GM10266 (cell line): ENCODE measurements around the gene PYROXD2.

Experiments used
- DNase-seq: peaks from one replicate; pipeline ENCODE4 v3.0.0; 2012; ENCODE audit errors: extremely low spot score
- CTCF ChIP-seq: IDR thresholded peaks from 2 replicates; pipeline ENCODE4 v1.5.1; 2012; ENCODE audit warnings: mild to moderate bottlenecking, low read depth; ENCODE audit not compliant: control insufficient read depth, insufficient read depth; ENCODE audit errors: missing control alignments

PYROXD2 gene

GRCh38 chr10:98400482-98400881 lies 14.5 kb downstream of the PYROXD2 start:
- no peak for DNase-seq
- no peak for TF ChIP-seq CTCF

- DNase-seq, result no peak
- no peak for TF ChIP-seq CTCF
Observed at GRCh38 chr10:98399784-98400183, 15.2 kb downstream of the PYROXD2 start.

GRCh38 chr10:98397089-98397600 lies 17.8 kb downstream of the PYROXD2 start:
- no peak for TF ChIP-seq CTCF
- no peak for DNase-seq

- no peak for DNase-seq
Observed at GRCh38 chr10:98396096-98397063, 18.6 kb downstream of the PYROXD2 start.

GRCh38 chr10:98394851-98395440 lies 20.0 kb downstream of the PYROXD2 start:
- no peak for DNase-seq
- no peak for TF ChIP-seq CTCF

More at GRCh38 chr10:98396096-98397063, 18.6 kb downstream of the PYROXD2 start:
- no peak for TF ChIP-seq CTCF

GRCh38 chr10:98391578-98391991 lies 23.4 kb downstream of the PYROXD2 start:
- no peak for DNase-seq
- TF ChIP-seq CTCF, result no peak

- no peak for TF ChIP-seq CTCF
Observed at GRCh38 chr10:98391065-98391464, 23.9 kb downstream of the PYROXD2 start.

More at GRCh38 chr10:98391065-98391464, 23.9 kb downstream of the PYROXD2 start:
- DNase-seq, result no peak
